ENCODE data around the gene TTLL11. TPM values are rescaled to one million over a fixed set of nuclear protein-coding genes. Genes with fewer than 3 reads are reported as not detected.
"Not testable (repeated sequence)": the region's sequence is repeated elsewhere in the genome, so short reads cannot be mapped to it uniquely, and the experiment has no call there.

The TTLL11 gene
- total RNA-seq, 1 experiment from 2014 or later, result 1.5 TPM

DNA sequence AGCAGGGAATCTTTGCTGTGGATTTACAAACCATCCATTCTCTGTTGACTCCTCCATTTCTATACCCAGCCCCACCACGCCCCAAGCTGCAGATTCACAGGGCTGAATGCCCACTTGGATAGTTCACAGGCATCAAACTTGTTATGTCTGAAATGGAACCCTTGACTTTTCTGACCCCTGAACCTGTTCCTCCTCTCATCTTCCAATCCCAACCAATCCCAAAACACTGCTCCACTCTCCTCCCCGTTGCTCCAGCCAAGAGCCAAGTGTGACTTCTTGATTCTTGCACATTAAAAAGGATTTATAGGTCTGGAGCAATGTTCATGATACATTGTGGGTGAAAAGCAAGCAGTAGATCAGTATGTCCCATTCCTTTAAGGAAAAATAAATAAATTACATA is 296.0 kb downstream of the TTLL11 start:
- H3K9me3 ChIP-seq (ENCODE audit: control insufficient read depth, low read depth, low read length), result no peaks in the 10 kb centered on the region
- no peaks in the 10 kb centered on the region for H3K23me2 ChIP-seq (ENCODE audit: insufficient read length, low read depth, low read length, poor library complexity, severe bottlenecking)
- no peak overlapping the region for H4K8ac ChIP-seq (replicated peaks; ENCODE audit: insufficient read length, low read depth, low read length)
- H3K56ac ChIP-seq (ENCODE audit: insufficient read length, low read depth, low read length), result no peak overlapping the region
- H2AK5ac ChIP-seq (ENCODE audit: insufficient read length, low read length), result no peak overlapping the region
- H2AFZ ChIP-seq (ENCODE audit: low read length), result no peak overlapping the region
- no peak overlapping the region for H3K18ac ChIP-seq (ENCODE audit: insufficient read length, low read depth, low read length)
- Mint-ChIP-seq H3K4me1 (peaks cover 13 to 27% of the 10 kb centered on the region in 2 experiments), H3K27ac (peak overlapping the region in 1 of 3 experiments; percentile 4; a peak in 2 of 7 replicates), H3K36me3 (ENCODE audit: insufficient read depth in 1 of 3, low read depth in 3 of 3) (no peaks in the 10 kb centered on the region; a peak in 1 of 7 replicates), H3K27me3 (ENCODE audit: low read depth) (peaks cover 3% of the 10 kb centered on the region; the same call in 1 of the 2 replicates), H3K9me3 (no peaks in the 10 kb centered on the region), H3K4me3 (no peak overlapping the region)
- no CpG with 5 or more reads among the region's 2 CpGs for WGBS (ENCODE audit: extremely low coverage, insufficient read length, low lambda C conversion rate)
- no peak overlapping the region for H3K9ac ChIP-seq (ENCODE audit: extremely low read depth, insufficient read length, low read length)
- H2BK20ac ChIP-seq (ENCODE audit: low read depth, low read length, poor library complexity, severe bottlenecking), result no peak overlapping the region
- H4K5ac ChIP-seq (ENCODE audit: insufficient read length, low read depth, low read length), result no peak overlapping the region
- DNase-seq, result peak; percentile 34
- no peak overlapping the region for H3K4me2 ChIP-seq (ENCODE audit: insufficient read depth, insufficient read length, low read length)
- no peak overlapping the region for H3K27ac ChIP-seq (ENCODE audit: insufficient read length, low read depth, low read length)
- no peak overlapping the region for H3K23ac ChIP-seq (ENCODE audit: insufficient read length, low read depth, low read length)
- H2BK120ac ChIP-seq (ENCODE audit: low read depth, low read length, poor library complexity, severe bottlenecking), result no peak overlapping the region
- H3K4ac ChIP-seq (ENCODE audit: low read depth, low read length), result no peak overlapping the region
- no peaks in the 10 kb centered on the region for H3K27me3 ChIP-seq (ENCODE audit: insufficient read depth, low read length)
- H3T11ph ChIP-seq (ENCODE audit: low read length), result no peak overlapping the region
- H3K79me2 ChIP-seq (ENCODE audit: insufficient read depth, low read length), result no peaks in the 10 kb centered on the region
- H3K14ac ChIP-seq (ENCODE audit: insufficient read depth, low read length), result no peak overlapping the region
- H2BK15ac ChIP-seq (ENCODE audit: low read depth, low read length), result no peak overlapping the region
- H2BK12ac ChIP-seq (ENCODE audit: insufficient read length, low read depth, low read length), result no peak overlapping the region
- H2BK5ac ChIP-seq (ENCODE audit: insufficient read length, low read length), result no peak overlapping the region
- no peaks in the 10 kb centered on the region for H4K20me1 ChIP-seq (ENCODE audit: control insufficient read depth, insufficient read depth, insufficient read length)
- no peaks in the 10 kb centered on the region for H3K79me1 ChIP-seq (ENCODE audit: insufficient read depth, low read depth, low read length, poor library complexity, severe bottlenecking)
- H3K4me1 ChIP-seq (ENCODE audit: insufficient read depth, low read length), result peaks cover 4% of the 10 kb centered on the region; the same call in 1 of the 2 replicates
- no peak overlapping the region for H4K91ac ChIP-seq (ENCODE audit: insufficient read length, low read depth, low read length)
- TF ChIP-seq, protein P1, sequence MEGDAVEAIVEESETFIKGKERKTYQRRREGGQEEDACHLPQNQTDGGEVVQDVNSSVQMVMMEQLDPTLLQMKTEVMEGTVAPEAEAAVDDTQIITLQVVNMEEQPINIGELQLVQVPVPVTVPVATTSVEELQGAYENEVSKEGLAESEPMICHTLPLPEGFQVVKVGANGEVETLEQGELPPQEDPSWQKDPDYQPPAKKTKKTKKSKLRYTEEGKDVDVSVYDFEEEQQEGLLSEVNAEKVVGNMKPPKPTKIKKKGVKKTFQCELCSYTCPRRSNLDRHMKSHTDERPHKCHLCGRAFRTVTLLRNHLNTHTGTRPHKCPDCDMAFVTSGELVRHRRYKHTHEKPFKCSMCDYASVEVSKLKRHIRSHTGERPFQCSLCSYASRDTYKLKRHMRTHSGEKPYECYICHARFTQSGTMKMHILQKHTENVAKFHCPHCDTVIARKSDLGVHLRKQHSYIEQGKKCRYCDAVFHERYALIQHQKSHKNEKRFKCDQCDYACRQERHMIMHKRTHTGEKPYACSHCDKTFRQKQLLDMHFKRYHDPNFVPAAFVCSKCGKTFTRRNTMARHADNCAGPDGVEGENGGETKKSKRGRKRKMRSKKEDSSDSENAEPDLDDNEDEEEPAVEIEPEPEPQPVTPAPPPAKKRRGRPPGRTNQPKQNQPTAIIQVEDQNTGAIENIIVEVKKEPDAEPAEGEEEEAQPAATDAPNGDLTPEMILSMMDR (conservative IDR thresholded peaks at IDR 0.05), result no peak

DNA sequence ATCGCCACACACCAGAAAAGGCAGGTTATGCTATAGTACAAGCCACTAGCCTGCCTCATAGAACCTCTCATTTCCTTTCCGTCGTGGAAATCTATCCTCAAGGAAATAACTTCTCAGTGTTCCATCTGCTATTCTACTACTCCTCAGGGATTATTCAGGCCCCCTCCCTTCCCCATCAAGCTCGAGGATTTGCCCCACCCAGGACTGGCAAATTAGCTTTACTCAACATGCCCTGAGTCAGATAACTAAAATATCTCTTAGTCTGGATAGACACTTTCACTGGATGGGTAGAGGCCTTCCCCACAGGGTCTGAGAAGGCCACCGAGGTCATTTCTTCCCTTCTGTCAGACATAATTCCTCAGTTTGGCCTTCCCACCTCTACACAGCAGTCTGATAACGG is 298.8 kb downstream of the TTLL11 start:
- not testable (repeated sequence) for H3K23ac ChIP-seq (ENCODE audit: insufficient read length, low read depth, low read length)

More for the DNA sequence above, 298.8 kb downstream of the TTLL11 start:
- H3K14ac ChIP-seq (ENCODE audit: insufficient read depth, low read length); H2BK15ac ChIP-seq (ENCODE audit: low read depth, low read length); H4K5ac ChIP-seq (ENCODE audit: insufficient read length, low read depth, low read length); H2BK12ac ChIP-seq (ENCODE audit: insufficient read length, low read depth, low read length); H3K4me2 ChIP-seq (ENCODE audit: insufficient read depth, insufficient read length, low read length); H4K20me1 ChIP-seq (ENCODE audit: control insufficient read depth, insufficient read depth, insufficient read length); H4K8ac ChIP-seq (replicated peaks; ENCODE audit: insufficient read length, low read depth, low read length); H3K79me1 ChIP-seq (ENCODE audit: insufficient read depth, low read depth, low read length, poor library complexity, severe bottlenecking); H3K4me3 Mint-ChIP-seq; H3K23me2 ChIP-seq (ENCODE audit: insufficient read length, low read depth, low read length, poor library complexity, severe bottlenecking); H3K9me3 ChIP-seq (ENCODE audit: control insufficient read depth, low read depth, low read length); DNase-seq; H4K91ac ChIP-seq (ENCODE audit: insufficient read length, low read depth, low read length); H3K27me3 ChIP-seq (ENCODE audit: insufficient read depth, low read length); H3K4me1 ChIP-seq (ENCODE audit: insufficient read depth, low read length); H3K9me3 Mint-ChIP-seq; H3K36me3 Mint-ChIP-seq (ENCODE audit: insufficient read depth in 1 of 3, low read depth in 3 of 3); H2BK120ac ChIP-seq (ENCODE audit: low read depth, low read length, poor library complexity, severe bottlenecking); H3K4ac ChIP-seq (ENCODE audit: low read depth, low read length); H3K18ac ChIP-seq (ENCODE audit: insufficient read length, low read depth, low read length); H3K27ac ChIP-seq (ENCODE audit: insufficient read length, low read depth, low read length); H3K56ac ChIP-seq (ENCODE audit: insufficient read length, low read depth, low read length); H2AK5ac ChIP-seq (ENCODE audit: insufficient read length, low read length); H3K79me2 ChIP-seq (ENCODE audit: insufficient read depth, low read length); H2AFZ ChIP-seq (ENCODE audit: low read length); H3K27ac Mint-ChIP-seq; H2BK20ac ChIP-seq (ENCODE audit: low read depth, low read length, poor library complexity, severe bottlenecking); H3T11ph ChIP-seq (ENCODE audit: low read length); H3K9ac ChIP-seq (ENCODE audit: extremely low read depth, insufficient read length, low read length); H2BK5ac ChIP-seq (ENCODE audit: insufficient read length, low read length); H3K27me3 Mint-ChIP-seq (ENCODE audit: low read depth): not testable (repeated sequence)
- peaks cover 13 to 44% of the 10 kb centered on the region in 2 experiments for H3K4me1 Mint-ChIP-seq
- no CpG with 5 or more reads among the region's 6 CpGs for WGBS (ENCODE audit: extremely low coverage, insufficient read length, low lambda C conversion rate)

Measured in H9 (cell line).